HepG2 (cell line): ENCODE measurements around the gene MFSD12. TPM values are rescaled to one million over a fixed set of nuclear protein-coding genes. Genes with fewer than 3 reads are reported as not detected.

ENCODE experiments used
- ATAC-seq: fragments of 200-7000 bp; cut with Tn5 transposase; 3 replicates; pipeline ENCODE4 v1.9.1; 2020; ENCODE audit warnings: mild to moderate bottlenecking, moderate library complexity
- BruUV-seq: library from RNA; stranded (reverse); fragments of 400-500 nt; replicated peaks from 2 replicates; lab custom pipeline; 2021; lab: Mats Ljungman, UMichigan
- CTCF ChIA-PET: fragments of 300-600 bp; formaldehyde crosslinking; extraction: SDS; loops from one replicate; lab custom pipeline; 2021; ENCODE audit warnings: low total read pairs, inconsistent platforms, low intra/inter-chr PET ratio; lab: Yijun Ruan, JAX
- POLR2A ChIA-PET: fragments of 350-600 bp; sonication (Branson Sonifier 250); formaldehyde crosslinking; loops from one replicate; lab custom pipeline; 2020; ENCODE audit warnings: antibody characterized with exemption, inconsistent platforms; lab: Yijun Ruan, JAX
- DNase-seq: peaks from one replicate; pipeline ENCODE4 v3.0.0-alpha.2; 2015; ENCODE audit warnings: low spot score
- FAIRE-seq: peaks from 3 replicates; lab custom pipeline; 2011; peaks lifted over from hg19 to GRCh38; lab: Jason Lieb, UNC
- H2AFZ ChIP-seq: one replicate; pipeline ENCODE4 v1.6.1; 2011; ENCODE audit warnings: low read length, inconsistent platforms
- H3K27ac ChIP-seq: fragments of 300-600 bp; 3 replicates; pipeline ENCODE4 v1.8.0; 2011; ENCODE audit warnings: mixed run types, mild to moderate bottlenecking, mixed read lengths, low read length, inconsistent platforms; ENCODE audit not compliant: insufficient read depth; ENCODE audit errors: extremely low read length
- H3K27me3 ChIP-seq, 2 experiments: fragments of 200-600 bp in 1 of 2; 2 replicates in 1 of 2; 3 replicates in 1 of 2; pipeline versions ENCODE4 v1.6.0 to v1.8.0; 2011; ENCODE audit warnings: low read length in 2 of 2, mild to moderate bottlenecking in 2 of 2, moderate library complexity in 2 of 2, inconsistent platforms in 1 of 2; ENCODE audit not compliant: insufficient read depth in 2 of 2, control insufficient read depth in 1 of 2
- H3K36me3 ChIP-seq, 2 experiments: fragments of 200-600 bp in 1 of 2; replicated peaks in 1 of 2; 2 replicates in 1 of 2; 3 replicates in 1 of 2; pipeline versions ENCODE4 v1.5.1 to v1.8.0; 2011; ENCODE audit warnings: low read length in 2 of 2, inconsistent platforms in 1 of 2; ENCODE audit not compliant: insufficient read depth in 2 of 2, control insufficient read depth in 1 of 2
- H3K4me1 ChIP-seq: 2 replicates; pipeline ENCODE4 v1.5.1; 2012; ENCODE audit warnings: low read length, inconsistent platforms; ENCODE audit not compliant: insufficient read depth
- H3K4me2 ChIP-seq: 2 replicates; pipeline ENCODE4 v1.6.0; 2011; ENCODE audit warnings: low read depth, low read length, inconsistent platforms
- H3K4me3 ChIP-seq, 3 experiments: fragments of 200-600 bp in 1 of 3; sonication (generic), shearing (Covaris generic) in 1 of 3; replicated peaks in 1 of 3; 2 replicates each; pipeline ENCODE4 v1.5.1; 2011 to 2016; ENCODE audit warnings: low read length in 3 of 3, inconsistent platforms in 2 of 3, low read depth in 2 of 3, mild to moderate bottlenecking in 2 of 3, control low read depth in 1 of 3, mixed read lengths in 1 of 3; ENCODE audit not compliant: insufficient read depth in 1 of 3
- H3K79me2 ChIP-seq: one replicate; pipeline ENCODE4 v1.6.1; 2011; ENCODE audit warnings: low read length, inconsistent platforms; ENCODE audit not compliant: insufficient read depth
- H3K9ac ChIP-seq: 2 replicates; pipeline ENCODE4 v1.6.0; 2011; ENCODE audit warnings: mild to moderate bottlenecking, low read depth, low read length, inconsistent platforms; ENCODE audit not compliant: insufficient read depth
- H3K9me3 ChIP-seq: 2 replicates; pipeline ENCODE4 v1.5.1; 2012; ENCODE audit warnings: mild to moderate bottlenecking, low read length
- H4K20me1 ChIP-seq: 2 replicates; pipeline ENCODE4 v1.6.0; 2011; ENCODE audit warnings: inconsistent platforms, mild to moderate bottlenecking, low read length, moderate library complexity; ENCODE audit not compliant: insufficient read depth
- CREB1 ChIP-seq, 2 experiments: fragments of 450-650 bp in 1 of 2; IDR thresholded peaks; 2 replicates each; pipeline ENCODE4 v1.6.1; 2016 to 2017; ENCODE audit warnings: control low read depth in 1 of 2, mild to moderate bottlenecking in 1 of 2, missing compliant biosample characterization in 1 of 2, missing genetic modification characterization in 1 of 2
- CTCF ChIP-seq: sonication (generic); formaldehyde crosslinking; IDR thresholded peaks from 2 replicates; pipeline ENCODE4 v1.5.0; 2020; ENCODE audit warnings: mild to moderate bottlenecking, missing genetic modification reagents, moderate library complexity
- IKZF1 ChIP-seq: fragments of 450-650 bp; IDR thresholded peaks from 2 replicates; pipeline ENCODE4 v1.7.1; 2016
- KDM5A ChIP-seq: fragments of 200-600 bp; sonication (generic); IDR thresholded peaks from 2 replicates; pipeline ENCODE4 v1.7.0; 2018; ENCODE audit warnings: antibody characterized with exemption, mild to moderate bottlenecking, low read length, borderline replicate concordance
- MTERF4 ChIP-seq: sonication (generic); formaldehyde crosslinking; IDR thresholded peaks from 2 replicates; pipeline ENCODE4 v1.8.0; 2023; ENCODE audit warnings: mild to moderate bottlenecking, missing genetic modification reagents
- MXD4 ChIP-seq: IDR thresholded peaks from 2 replicates; pipeline ENCODE4 v1.6.1; 2016; ENCODE audit warnings: mild to moderate bottlenecking, missing biosample characterization, missing genetic modification reagents
- RAD21 ChIP-seq: fragments of 450-650 bp; formaldehyde crosslinking; IDR thresholded peaks from 2 replicates; pipeline ENCODE4 v1.5.0; 2020; ENCODE audit warnings: mild to moderate bottlenecking
- SRSF9 ChIP-seq: fragments of 200-400 bp; formaldehyde crosslinking; IDR thresholded peaks from 2 replicates; pipeline ENCODE4 v1.6.1; 2018; ENCODE audit warnings: borderline replicate concordance, mild to moderate bottlenecking, low read depth, low read length; ENCODE audit not compliant: insufficient read depth, poor library complexity, severe bottlenecking
- STAG1 ChIP-seq: sonication (generic); formaldehyde crosslinking; IDR thresholded peaks from 2 replicates; pipeline ENCODE4 v1.4.0; 2020; ENCODE audit warnings: missing genetic modification reagents
- ZBED4 ChIP-seq: sonication (generic); formaldehyde crosslinking; IDR thresholded peaks from 2 replicates; pipeline ENCODE4 v1.4.0; 2020; ENCODE audit warnings: missing genetic modification reagents, borderline replicate concordance
- ZFP36L1 ChIP-seq: sonication (generic); formaldehyde crosslinking; IDR thresholded peaks from 2 replicates; pipeline ENCODE4 v1.8.0; 2022; ENCODE audit warnings: mild to moderate bottlenecking, missing genetic modification reagents, moderate library complexity
- WGBS: methylation state at CpG from one replicate; pipeline ENCODE4 v1.1.6; 2017; ENCODE audit warnings: low lambda C conversion rate; 5-methylcytosine and 5-hydroxymethylcytosine counted together
- in situ Hi-C: cut with HindIII; loops from 2 replicates; pipeline ENCODE4 v1.10.0; 2017; ENCODE audit warnings: low pct_unique_long_range_greater_than_20kb; ENCODE audit not compliant: extremely low pct_ligation_motif_present
- intact Hi-C: fragments of 100-400 bp; cut with micrococcal nuclease; formaldehyde crosslinking; loops from one replicate; pipeline ENCODE4 v1.10.0; 2022; ENCODE audit not compliant: unreplicated experiment
- polyA plus RNA-seq, 8 experiments: library from polyadenylated mRNA; depleted of rRNA in 3 of 8; stranded (reverse) in 7 of 8; unstranded in 1 of 8; fragments of >200 nt; fragmentation: Illumina TruSeq in 4 of 8; extraction: Trizol in 4 of 8; gene quantifications; 2 replicates each; pipeline versions ENCODE4 v1.2.1 to v1.2.3, GENCODE V29; 2011 to 2016; ENCODE audit warnings: low read depth in 4 of 8, missing spikeins in 1 of 8, mixed read lengths in 1 of 8; ENCODE audit not compliant: insufficient read depth in 1 of 8
- total RNA-seq, 5 experiments: library from RNA; depleted of rRNA; stranded (reverse); fragments of >200 nt; fragmentation: Illumina TruSeq; extraction: Trizol; gene quantifications; 2 replicates each; pipeline ENCODE4 v1.2.3, GENCODE V29; 2016; ENCODE audit warnings: low read depth in 1 of 5

MFSD12 gene
- total and polyA plus RNA-seq, 2 of the 13 experiments (the other 11 are each of a cell fraction or from before 2014, with no cell fraction given) = 27.2 to 29.1 TPM

- TF ChIP-seq ZBED4 = no peak
These were observed 29.4 kb upstream of the MFSD12 start (continued) for GRCh38 chr19:3586707-3587346.

DNA sequence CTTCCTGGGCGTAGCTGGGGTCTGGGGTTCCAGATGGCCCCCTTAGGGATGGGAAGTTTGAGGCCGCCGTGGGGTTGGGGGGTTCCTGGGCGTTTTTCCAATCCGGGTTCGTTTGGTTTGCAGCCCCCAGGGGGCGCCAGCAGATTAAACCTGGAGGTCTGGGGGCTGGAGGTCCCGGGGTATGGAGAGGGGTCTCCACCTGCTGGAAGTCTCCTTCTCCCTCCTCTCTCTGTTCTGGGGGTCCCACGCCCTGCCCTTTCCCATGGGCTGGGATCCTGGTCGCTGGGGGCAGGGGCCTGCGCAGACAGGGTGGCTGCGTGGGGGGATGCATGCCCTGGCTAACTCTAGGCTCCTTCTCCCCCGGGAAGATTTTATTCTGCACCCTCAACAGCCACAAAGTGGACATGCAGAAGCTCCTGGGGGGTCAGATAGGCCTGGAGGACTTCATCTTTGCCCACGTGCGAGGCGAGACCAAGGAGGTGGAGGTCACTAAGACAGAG is 28.8 kb upstream of the MFSD12 start:
- H3K27me3 ChIP-seq = peaks cover 2 to 23% of the 10 kb centered on the region in 2 experiments; a peak in 4 of 5 replicates
- H3K79me2 ChIP-seq = no peaks in the 10 kb centered on the region
- in situ Hi-C loops (no loop called here), intact Hi-C loops (no loop called here)
- no peaks in the 10 kb centered on the region for H4K20me1 ChIP-seq
- ChIA-PET POLR2A (no interaction called here), CTCF (interaction anchor here (1.4 kb wide), 1 partner anchor 41 kb away, joined by 5 read pairs; no protein-coding TSS in a partner anchor)
- no peak overlapping the region for H3K27ac ChIP-seq
- TF ChIP-seq CREB1 (IDR thresholded peaks at IDR 0.05) = no peak
- no peak for TF ChIP-seq CREB1 (CRISPR knock-in tag; IDR thresholded peaks at IDR 0.05)
- peak; percentile 14; the same call in 1 of the 2 replicates for TF ChIP-seq RAD21 (CRISPR knock-in tag)
- no peak for TF ChIP-seq ZFP36L1
- TF ChIP-seq MXD4 (CRISPR knock-in tag) = no peak
- TF ChIP-seq IKZF1 = no peak
- 0 out of 2 replicates have a peak, but pooled peaks have one; percentile 40 for TF ChIP-seq MTERF4 (CRISPR knock-in tag)
- TF ChIP-seq KDM5A = no peak
- no peak for TF ChIP-seq SRSF9
- TF ChIP-seq STAG1 (CRISPR knock-in tag) = peak; percentile 34
- TF ChIP-seq CTCF = peak; percentile 59
- ATAC-seq (no peak; the same call in 2 of the 3 replicates), FAIRE-seq (no peak), DNase-seq (no peak)
- no peak overlapping the region for H2AFZ ChIP-seq
- WGBS = 40% methylated on average over 3 of the region's 16 CpGs
- no TSS peak for BruUV-seq
- H3K9ac ChIP-seq = no peak overlapping the region
- peak overlapping the region in 1 of 3 experiments; percentile 45; a peak in 1 of 6 replicates for H3K4me3 ChIP-seq
- no peaks in the 10 kb centered on the region for H3K9me3 ChIP-seq
- peak overlapping the region; percentile 51; the same call in 1 of the 2 replicates for H3K4me2 ChIP-seq
- H3K4me1 ChIP-seq = no peaks in the 10 kb centered on the region
- no peaks in the 10 kb centered on the region for H3K36me3 ChIP-seq
